GM12872 (cell line): Measurements from ENCODE around the gene OR6C1.

Experiments used
- TF ChIP-seq, protein P1 (sequence below): IDR thresholded peaks from 3 replicates; pipeline ENCODE4 v1.5.1; 2011; ENCODE audit warnings: low read depth, mild to moderate bottlenecking, low read length, moderate library complexity; ENCODE audit not compliant: insufficient read depth

The OR6C1 gene

DNA sequence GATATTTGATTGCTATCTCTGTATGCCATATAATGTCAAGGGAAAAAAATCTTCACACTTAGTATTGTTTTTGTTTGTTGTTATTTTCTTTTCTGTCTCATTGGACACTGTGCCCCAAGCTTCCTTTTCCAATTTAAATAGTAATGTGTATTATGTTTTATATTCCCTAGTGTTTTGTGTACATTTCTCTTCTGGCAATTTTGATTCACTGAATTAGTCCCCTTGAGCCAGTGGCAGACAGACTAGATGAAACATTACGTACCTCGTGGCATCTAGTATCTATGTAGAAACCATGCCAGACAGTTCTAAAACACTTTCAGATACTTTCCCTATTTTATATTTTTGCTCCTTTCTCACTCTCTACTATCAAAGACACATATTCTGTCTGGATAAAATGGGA, at the start of gene OR6C1:
OR6C1 (plus strand) TSS at position 301 of the 400 bp plus-strand sequence. CDS start 6,257 bp downstream, outside the sequence.
- TF ChIP-seq, protein P1, sequence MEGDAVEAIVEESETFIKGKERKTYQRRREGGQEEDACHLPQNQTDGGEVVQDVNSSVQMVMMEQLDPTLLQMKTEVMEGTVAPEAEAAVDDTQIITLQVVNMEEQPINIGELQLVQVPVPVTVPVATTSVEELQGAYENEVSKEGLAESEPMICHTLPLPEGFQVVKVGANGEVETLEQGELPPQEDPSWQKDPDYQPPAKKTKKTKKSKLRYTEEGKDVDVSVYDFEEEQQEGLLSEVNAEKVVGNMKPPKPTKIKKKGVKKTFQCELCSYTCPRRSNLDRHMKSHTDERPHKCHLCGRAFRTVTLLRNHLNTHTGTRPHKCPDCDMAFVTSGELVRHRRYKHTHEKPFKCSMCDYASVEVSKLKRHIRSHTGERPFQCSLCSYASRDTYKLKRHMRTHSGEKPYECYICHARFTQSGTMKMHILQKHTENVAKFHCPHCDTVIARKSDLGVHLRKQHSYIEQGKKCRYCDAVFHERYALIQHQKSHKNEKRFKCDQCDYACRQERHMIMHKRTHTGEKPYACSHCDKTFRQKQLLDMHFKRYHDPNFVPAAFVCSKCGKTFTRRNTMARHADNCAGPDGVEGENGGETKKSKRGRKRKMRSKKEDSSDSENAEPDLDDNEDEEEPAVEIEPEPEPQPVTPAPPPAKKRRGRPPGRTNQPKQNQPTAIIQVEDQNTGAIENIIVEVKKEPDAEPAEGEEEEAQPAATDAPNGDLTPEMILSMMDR: no peak

DNA sequence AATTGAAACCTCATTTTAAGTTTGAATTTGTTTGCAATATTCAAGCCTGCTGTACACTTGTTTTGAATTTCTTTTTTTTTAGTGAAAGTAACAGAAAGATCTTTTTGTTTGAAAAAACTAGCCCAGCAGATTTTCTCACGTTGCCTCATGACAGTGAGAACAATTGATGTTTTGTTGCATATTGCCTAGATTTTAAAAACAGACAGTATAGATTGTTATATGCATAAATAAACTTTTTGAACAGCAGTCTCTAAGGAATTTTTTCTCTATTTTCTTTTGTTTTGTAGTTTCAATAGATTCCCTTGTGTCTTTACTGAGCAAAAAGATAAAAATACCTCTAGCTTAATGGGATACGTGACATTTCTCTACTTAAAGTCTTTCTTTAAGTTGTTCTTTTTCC, 33.2 kb upstream of the OR6C1 start:
- TF ChIP-seq, protein P1: no peak

DNA sequence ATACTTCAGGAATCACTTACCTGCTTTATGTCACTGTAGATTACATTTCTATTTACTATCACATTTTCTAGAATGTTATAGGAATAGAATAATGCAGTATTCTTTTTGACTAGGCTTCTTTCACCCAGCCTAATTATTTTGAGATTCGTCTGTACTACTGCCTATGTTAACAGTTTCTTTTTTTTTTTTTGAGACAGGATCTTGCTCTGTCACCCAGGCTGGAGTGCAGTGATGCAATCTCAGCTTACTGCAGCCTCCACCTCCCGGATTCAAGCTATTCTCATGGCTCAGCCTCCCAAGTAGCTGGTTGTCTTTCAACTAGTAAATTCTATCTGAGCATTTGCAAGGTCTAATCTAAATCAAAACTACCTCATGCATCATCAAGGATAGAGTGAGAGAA, 24.1 kb upstream of the OR6C1 start:
- TF ChIP-seq, protein P1: no peak

DNA sequence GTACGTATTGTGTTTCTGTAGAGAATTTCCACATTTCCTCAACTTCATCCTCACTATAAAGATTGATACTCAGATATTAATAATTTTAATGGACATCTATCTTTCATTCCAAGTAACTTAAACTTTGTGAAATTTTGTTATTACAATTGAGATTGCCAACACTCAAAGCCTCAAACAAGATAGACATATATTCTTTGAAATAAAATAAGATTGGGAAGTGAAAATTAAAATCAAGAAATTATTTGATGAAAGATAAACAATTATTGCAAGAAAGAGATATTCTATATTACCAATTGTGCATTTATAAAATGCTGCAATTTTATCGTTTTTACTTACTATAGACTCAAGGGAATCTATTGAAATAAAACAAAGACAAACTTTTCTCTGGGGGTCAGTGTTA, 17.7 kb upstream of the OR6C1 start, which contains the start of gene OR6C6:
OR6C6 (minus strand) TSS at position 101 of the 400 bp plus-strand sequence. CDS start 1,337 bp downstream, outside the sequence.
- TF ChIP-seq, protein P1: no peak

- TF ChIP-seq, protein P1: no peak
Observed at GRCh38 chr12:55320201-55320600, 6.1 kb downstream of the OR6C1 start.

DNA sequence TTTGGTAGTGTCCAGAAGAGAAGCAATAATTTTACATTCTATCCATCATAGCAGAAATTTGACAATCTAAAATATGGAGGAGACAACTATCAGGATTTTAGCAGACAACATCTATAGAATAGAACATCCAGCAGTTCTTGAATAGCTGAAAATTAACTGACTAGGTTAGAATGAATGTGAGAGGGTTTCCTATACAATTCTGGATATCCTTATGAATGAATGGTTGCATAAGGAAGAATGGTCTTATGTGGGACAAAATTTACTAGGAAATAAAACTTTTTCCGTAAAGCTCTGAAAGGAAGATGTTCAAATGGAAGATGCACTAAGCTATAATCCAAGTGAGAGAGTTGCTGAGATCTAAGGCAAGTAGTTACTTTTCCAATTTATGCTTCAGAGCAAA, 16.3 kb downstream of the OR6C1 start, which contains the start of gene OR6C3:
OR6C3 (plus strand) TSS at position 301 of the 400 bp plus-strand sequence. CDS start 955 bp downstream, outside the sequence.
- TF ChIP-seq, protein P1: no peak

DNA sequence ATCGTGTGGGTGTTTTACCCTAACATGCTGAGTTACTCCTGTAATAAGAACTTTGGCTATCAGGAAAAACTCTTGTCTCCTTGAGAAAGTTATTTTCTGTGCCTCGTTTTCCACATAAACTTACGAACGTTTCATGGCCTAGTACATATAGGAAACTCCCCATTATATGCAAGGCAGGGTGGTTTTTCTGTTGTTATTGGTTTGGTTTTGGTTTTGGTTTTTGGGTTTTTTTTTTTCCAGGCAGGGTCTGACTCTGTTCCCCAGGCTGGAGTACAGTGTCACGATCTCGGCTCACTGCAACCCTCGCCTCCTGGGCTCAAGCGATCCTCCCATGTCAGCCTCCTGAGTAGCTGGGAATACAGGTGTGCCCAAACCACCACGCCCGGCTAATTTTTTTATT, 21.9 kb downstream of the OR6C1 start:
- TF ChIP-seq, protein P1: no peak
